Ramos (cell line): ENCODE measurements around the gene SKIC8.

Source experiments
- in situ Hi-C: fragments of 300-500 bp; cut with MboI; formaldehyde crosslinking; loops from one replicate; pipeline ENCODE4 v1.14.3; 2022; ENCODE audit warnings: low sequenced_read_pairs; ENCODE audit not compliant: unreplicated experiment

SKIC8 gene

DNA sequence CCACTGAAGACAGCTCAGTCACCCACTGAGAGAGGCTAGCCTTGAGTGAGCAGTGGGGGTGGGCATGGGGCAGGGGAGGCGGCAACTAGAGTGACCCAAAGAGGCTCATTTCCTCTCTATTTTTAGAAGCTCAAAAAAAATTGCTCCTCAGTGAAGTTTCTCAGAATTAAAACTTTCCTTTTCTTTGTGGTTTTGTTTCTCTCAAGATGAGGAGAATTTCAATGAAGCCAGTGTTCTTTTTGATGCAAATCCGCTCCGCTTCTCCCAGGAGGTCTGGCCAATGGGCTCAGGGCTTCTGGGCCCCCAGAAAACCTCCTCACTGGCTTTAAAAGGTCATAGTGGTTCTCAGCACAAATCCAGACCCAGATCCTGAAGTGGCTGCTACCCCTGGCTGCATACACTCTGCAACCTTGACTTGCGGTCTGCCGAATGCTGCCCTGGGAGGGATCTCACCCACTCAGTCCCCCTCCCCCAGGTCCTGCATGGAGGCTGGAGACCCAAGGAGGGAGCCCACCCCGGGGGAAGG, 64.8 kb downstream of the SKIC8 start, which contains the start of gene ACSBG1:
Gene ACSBG1 (minus strand): TSS at position 51 of the 526 bp plus-strand sequence. CDS start 64 bp downstream, outside the sequence.
- in situ Hi-C loops: loop anchor here (5.0 kb wide), 1 partner anchor 122 kb away; no protein-coding TSS in a partner anchor

DNA sequence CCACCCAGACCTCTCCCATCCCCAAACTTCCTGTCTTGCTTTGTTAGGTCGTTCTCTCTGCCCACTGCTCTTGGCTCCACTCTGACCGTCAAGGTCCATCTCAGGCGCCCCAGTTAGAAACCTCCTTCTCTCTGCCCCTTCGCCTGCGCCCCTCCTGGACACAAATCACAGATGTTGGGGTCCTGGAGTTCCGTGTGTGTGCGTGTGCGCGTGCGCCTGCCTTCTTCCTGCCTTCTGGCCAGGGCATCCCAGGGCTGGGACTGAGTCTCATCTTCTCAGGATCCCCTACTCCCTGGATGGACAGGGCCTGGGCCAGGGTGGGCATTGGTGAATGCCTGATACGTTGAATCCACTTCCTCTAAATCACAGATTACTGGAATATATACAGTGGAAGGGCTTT, 65.9 kb downstream of the SKIC8 start:
- in situ Hi-C loops: no loop called here
